Ishikawa (cell line): ENCODE results near the gene LIF.

Experiments used
- EP300 ChIP-seq: IDR thresholded peaks from 2 replicates; pipeline ENCODE4 v1.6.1; 2012; ENCODE audit warnings: borderline replicate concordance
- FOXM1 ChIP-seq: IDR thresholded peaks from 2 replicates; pipeline ENCODE4 v1.6.1; 2012; ENCODE audit warnings: low read depth, borderline replicate concordance
- NFIC ChIP-seq: IDR thresholded peaks from 2 replicates; pipeline ENCODE4 v1.6.1; 2012
- TAF1 ChIP-seq: IDR thresholded peaks from 2 replicates; pipeline ENCODE4 v1.6.1; 2012; ENCODE audit warnings: low read depth, mild to moderate bottlenecking
- TCF12 ChIP-seq: IDR thresholded peaks from 2 replicates; pipeline ENCODE4 v1.6.1; 2012; ENCODE audit warnings: low read depth
- TEAD4 ChIP-seq: IDR thresholded peaks from 2 replicates; pipeline ENCODE4 v1.6.1; 2012
- TF ChIP-seq, protein P1 (sequence below): IDR thresholded peaks from 2 replicates; pipeline ENCODE4 v1.6.1; 2012; ENCODE audit warnings: low read depth, mild to moderate bottlenecking
- TF ChIP-seq, protein P2 (sequence below): IDR thresholded peaks from 2 replicates; pipeline ENCODE4 v1.6.1; 2012

DNA sequence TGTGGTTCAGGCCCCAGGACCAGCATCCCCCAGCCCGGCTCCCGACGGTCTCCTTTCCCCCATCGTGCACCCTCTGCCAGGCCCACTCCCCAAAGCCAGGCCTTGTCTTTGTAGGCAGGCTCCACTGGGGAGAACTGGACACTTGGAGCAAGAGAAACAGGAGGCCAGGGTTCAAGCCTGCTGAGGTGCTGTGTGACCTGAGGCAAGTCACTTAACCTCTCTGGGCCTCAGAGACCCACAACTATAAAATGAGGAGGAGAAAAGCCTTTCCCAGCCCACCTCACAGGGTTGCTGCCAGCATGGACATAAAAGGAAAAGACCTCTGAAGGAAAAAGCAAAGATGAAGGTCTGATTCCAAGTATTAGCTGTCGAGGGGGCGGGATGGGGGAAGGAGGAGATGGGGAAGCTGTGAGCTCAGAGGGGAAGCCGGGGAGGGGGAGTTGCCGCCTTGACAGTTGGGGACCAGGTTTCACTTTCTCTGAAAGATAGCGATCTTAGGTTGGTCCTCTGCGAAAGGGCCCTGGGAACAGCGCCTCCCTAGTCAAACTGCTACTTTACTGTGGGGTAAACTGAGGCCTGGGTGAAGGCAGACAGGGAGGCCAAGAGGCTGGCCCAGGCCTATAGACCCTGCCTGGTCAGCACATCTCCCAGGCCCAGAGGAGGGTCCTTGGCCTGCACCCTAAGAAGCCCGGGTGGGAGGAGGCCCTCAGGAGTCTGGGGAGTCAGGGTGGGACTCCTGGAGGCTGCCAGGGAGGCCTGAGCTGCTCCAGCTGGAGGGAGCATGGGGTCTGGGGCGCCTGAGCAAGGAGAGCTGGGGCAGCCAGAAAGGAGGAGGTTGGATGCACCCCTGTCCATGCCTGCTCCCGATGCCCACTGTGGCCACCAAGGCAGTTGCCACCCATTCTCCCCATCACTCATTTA is 21.1 kb upstream of the LIF start:
- TF ChIP-seq, protein P1, sequence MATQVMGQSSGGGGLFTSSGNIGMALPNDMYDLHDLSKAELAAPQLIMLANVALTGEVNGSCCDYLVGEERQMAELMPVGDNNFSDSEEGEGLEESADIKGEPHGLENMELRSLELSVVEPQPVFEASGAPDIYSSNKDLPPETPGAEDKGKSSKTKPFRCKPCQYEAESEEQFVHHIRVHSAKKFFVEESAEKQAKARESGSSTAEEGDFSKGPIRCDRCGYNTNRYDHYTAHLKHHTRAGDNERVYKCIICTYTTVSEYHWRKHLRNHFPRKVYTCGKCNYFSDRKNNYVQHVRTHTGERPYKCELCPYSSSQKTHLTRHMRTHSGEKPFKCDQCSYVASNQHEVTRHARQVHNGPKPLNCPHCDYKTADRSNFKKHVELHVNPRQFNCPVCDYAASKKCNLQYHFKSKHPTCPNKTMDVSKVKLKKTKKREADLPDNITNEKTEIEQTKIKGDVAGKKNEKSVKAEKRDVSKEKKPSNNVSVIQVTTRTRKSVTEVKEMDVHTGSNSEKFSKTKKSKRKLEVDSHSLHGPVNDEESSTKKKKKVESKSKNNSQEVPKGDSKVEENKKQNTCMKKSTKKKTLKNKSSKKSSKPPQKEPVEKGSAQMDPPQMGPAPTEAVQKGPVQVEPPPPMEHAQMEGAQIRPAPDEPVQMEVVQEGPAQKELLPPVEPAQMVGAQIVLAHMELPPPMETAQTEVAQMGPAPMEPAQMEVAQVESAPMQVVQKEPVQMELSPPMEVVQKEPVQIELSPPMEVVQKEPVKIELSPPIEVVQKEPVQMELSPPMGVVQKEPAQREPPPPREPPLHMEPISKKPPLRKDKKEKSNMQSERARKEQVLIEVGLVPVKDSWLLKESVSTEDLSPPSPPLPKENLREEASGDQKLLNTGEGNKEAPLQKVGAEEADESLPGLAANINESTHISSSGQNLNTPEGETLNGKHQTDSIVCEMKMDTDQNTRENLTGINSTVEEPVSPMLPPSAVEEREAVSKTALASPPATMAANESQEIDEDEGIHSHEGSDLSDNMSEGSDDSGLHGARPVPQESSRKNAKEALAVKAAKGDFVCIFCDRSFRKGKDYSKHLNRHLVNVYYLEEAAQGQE = no peak
- TF ChIP-seq, protein P2, sequence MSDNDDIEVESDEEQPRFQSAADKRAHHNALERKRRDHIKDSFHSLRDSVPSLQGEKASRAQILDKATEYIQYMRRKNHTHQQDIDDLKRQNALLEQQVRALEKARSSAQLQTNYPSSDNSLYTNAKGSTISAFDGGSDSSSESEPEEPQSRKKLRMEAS = no peak
- no peak for TF ChIP-seq TCF12
- no peak for TF ChIP-seq EP300
- no peak for TF ChIP-seq TAF1
- TF ChIP-seq FOXM1 = no peak
- TF ChIP-seq NFIC = no peak
- no peak for TF ChIP-seq TEAD4
